OCI-LY1 (cell line): Measurements from ENCODE around the gene ITK.

ENCODE experiments used
- EZH2 ChIP-seq: fragments of 200-600 bp; sonication (generic), shearing (Covaris generic); IDR thresholded peaks from 2 replicates; pipeline ENCODE4 v1.8.0; 2017; ENCODE audit warnings: borderline replicate concordance, mixed run types, mild to moderate bottlenecking, antibody characterized with exemption, low read length, moderate library complexity, mixed read lengths
- TF ChIP-seq, protein P1 (sequence below): fragments of 200-600 bp; sonication (generic), shearing (Covaris generic); IDR thresholded peaks from 2 replicates; pipeline ENCODE4 v1.5.1; 2017; ENCODE audit warnings: mild to moderate bottlenecking, antibody characterized with exemption, low read length, moderate library complexity, mixed read lengths

- TF ChIP-seq, protein P1, sequence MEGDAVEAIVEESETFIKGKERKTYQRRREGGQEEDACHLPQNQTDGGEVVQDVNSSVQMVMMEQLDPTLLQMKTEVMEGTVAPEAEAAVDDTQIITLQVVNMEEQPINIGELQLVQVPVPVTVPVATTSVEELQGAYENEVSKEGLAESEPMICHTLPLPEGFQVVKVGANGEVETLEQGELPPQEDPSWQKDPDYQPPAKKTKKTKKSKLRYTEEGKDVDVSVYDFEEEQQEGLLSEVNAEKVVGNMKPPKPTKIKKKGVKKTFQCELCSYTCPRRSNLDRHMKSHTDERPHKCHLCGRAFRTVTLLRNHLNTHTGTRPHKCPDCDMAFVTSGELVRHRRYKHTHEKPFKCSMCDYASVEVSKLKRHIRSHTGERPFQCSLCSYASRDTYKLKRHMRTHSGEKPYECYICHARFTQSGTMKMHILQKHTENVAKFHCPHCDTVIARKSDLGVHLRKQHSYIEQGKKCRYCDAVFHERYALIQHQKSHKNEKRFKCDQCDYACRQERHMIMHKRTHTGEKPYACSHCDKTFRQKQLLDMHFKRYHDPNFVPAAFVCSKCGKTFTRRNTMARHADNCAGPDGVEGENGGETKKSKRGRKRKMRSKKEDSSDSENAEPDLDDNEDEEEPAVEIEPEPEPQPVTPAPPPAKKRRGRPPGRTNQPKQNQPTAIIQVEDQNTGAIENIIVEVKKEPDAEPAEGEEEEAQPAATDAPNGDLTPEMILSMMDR: no peak
- no peak for TF ChIP-seq EZH2
Measured at GRCh38 chr5:157232706-157233105, 52.1 kb downstream of the ITK start.
